GM23248 (cell line): ENCODE results near the gene SNRNP27.

ENCODE experiments used
- EZH2 ChIP-seq: fragments of 200-600 bp; sonication (generic); IDR thresholded peaks from 2 replicates; pipeline ENCODE4 v1.6.1; 2018; ENCODE audit warnings: antibody characterized with exemption, mild to moderate bottlenecking; ENCODE audit not compliant: insufficient read depth, poor library complexity, severe bottlenecking
- EZH2phosphoT487 ChIP-seq: fragments of 200-600 bp; sonication (generic); IDR thresholded peaks from 2 replicates; pipeline ENCODE4 v1.6.1; 2018; ENCODE audit warnings: antibody characterized with exemption, moderate library complexity, mild to moderate bottlenecking, low read depth; ENCODE audit not compliant: insufficient read depth

DNA sequence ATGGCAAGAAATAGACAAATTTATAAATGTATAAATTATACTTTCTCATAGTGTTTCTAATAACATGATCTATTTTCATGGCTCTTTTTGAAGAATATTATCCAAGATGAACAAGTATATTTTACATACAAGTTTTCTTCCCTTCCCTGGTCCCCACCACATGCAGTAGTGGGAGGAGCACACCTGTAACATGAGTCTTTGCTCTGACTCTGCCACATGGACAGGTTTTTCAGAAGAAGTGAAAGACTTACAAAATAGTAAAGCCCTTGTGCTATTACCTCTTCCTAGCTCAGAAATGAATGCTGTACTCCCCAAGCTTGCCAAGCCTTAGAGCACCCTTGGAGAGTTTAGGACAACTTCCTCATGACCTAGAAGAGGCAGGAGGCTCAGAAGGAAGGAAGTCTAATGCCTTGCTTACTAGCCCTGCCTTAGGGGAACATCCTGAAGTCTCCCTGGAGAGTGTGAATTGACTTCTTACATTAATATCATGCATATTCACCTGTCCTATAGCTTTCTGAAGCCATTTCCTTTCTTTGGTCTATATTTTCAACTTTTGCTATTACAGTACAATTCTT lies 39.6 kb downstream of the SNRNP27 start:
- TF ChIP-seq EZH2 (no peak), EZH2phosphoT487 (no peak)
